Endodermal cell (in vitro differentiated cells): Measurements from ENCODE around the gene VCAN. TPM values are rescaled to one million over a fixed set of nuclear protein-coding genes. Genes with fewer than 3 reads are reported as not detected.

Experiments
- DNase-seq: peaks from one replicate; pipeline ENCODE4 v3.0.0-alpha.2; 2017
- H3K27ac ChIP-seq: 2 replicates; pipeline ENCODE4 v1.5.1; 2013; ENCODE audit warnings: mild to moderate bottlenecking, low read depth, low read length, moderate library complexity
- H3K27me3 ChIP-seq: 2 replicates; pipeline ENCODE4 v1.6.1; 2013; ENCODE audit warnings: mild to moderate bottlenecking, low read length, moderate library complexity; ENCODE audit not compliant: insufficient read depth, control insufficient read depth, poor library complexity, severe bottlenecking
- H3K36me3 ChIP-seq: 2 replicates; pipeline ENCODE4 v1.7.0; 2013; ENCODE audit warnings: mild to moderate bottlenecking, low read length, moderate library complexity; ENCODE audit not compliant: control insufficient read depth, insufficient read depth
- H3K4me1 ChIP-seq: one replicate; pipeline ENCODE4 v1.7.0; 2013; ENCODE audit warnings: low read length; ENCODE audit not compliant: control insufficient read depth, insufficient read depth
- H3K4me3 ChIP-seq: 2 replicates; pipeline ENCODE4 v1.5.1; 2013; ENCODE audit warnings: mild to moderate bottlenecking, low read length, moderate library complexity
- H3K9ac ChIP-seq: 2 replicates; pipeline ENCODE4 v1.6.1; 2013; ENCODE audit warnings: mild to moderate bottlenecking, low read length, moderate library complexity; ENCODE audit not compliant: poor library complexity, severe bottlenecking; ENCODE audit errors: extremely low read depth
- H3K9me3 ChIP-seq: 2 replicates; pipeline ENCODE4 v1.6.1; 2013; ENCODE audit warnings: mild to moderate bottlenecking, low read length, moderate library complexity; ENCODE audit not compliant: control insufficient read depth
- H3K27ac Mint-ChIP-seq: 2 replicates; pipeline ENCODE4 v1.8.0; 2020; ENCODE audit warnings: mixed read lengths
- H3K27me3 Mint-ChIP-seq: 2 replicates; pipeline ENCODE4 v1.8.0; 2021; ENCODE audit warnings: mild to moderate bottlenecking, mixed read lengths; ENCODE audit not compliant: insufficient read depth
- H3K36me3 Mint-ChIP-seq: 2 replicates; pipeline ENCODE4 v1.8.0; 2020; ENCODE audit warnings: low read depth, mixed read lengths
- H3K4me1 Mint-ChIP-seq: 2 replicates; pipeline ENCODE4 v1.8.0; 2020; ENCODE audit warnings: mixed read lengths
- H3K4me3 Mint-ChIP-seq: 2 replicates; pipeline ENCODE4 v1.8.0; 2020; ENCODE audit warnings: mild to moderate bottlenecking, moderate library complexity, mixed read lengths
- H3K9me3 Mint-ChIP-seq: 2 replicates; pipeline ENCODE4 v1.8.0; 2020; ENCODE audit warnings: mild to moderate bottlenecking, mixed read lengths
- WGBS, 2 experiments: methylation state at CpG; one replicate each; pipeline versions ENCODE4 v1.1.5 to v1.1.7; 2013; ENCODE audit warnings: missing lambda C conversion rate in 2 of 2, mixed read lengths in 1 of 2; ENCODE audit not compliant: insufficient coverage in 1 of 2, insufficient read length in 1 of 2; 5-methylcytosine and 5-hydroxymethylcytosine counted together
- total RNA-seq, 2 donors: library from RNA; stranded (reverse); fragmentation: NEBNext Ultra II Directional in 1 of 2; extraction: Animal tissue kit (Norgen Biotek cat#: 25700) in 1 of 2; gene quantifications; 2 replicates in 1 of 2; 3 replicates in 1 of 2; pipeline ENCODE4 v1.2.1, GENCODE V29; 2021
- TF ChIP-seq, protein P1 (sequence below): fragments of 200-600 bp; sonication (generic); conservative IDR thresholded peaks from 2 replicates; pipeline ENCODE4 v1.5.0; 2021; ENCODE audit warnings: antibody characterized with exemption, mild to moderate bottlenecking

VCAN gene
- total RNA-seq, 2 donors from 2014 or later: 363 to 397 TPM

- 71 to 82% methylated on average over 2 to 3 of the region's 3 CpGs for WGBS, 2 experiments
- Histone ChIP-seq H3K9me3 (no peaks in the 10 kb centered on the region), H3K27ac (no peak overlapping the region), H3K4me1 (peaks cover 5% of the 10 kb centered on the region), H3K36me3 (peaks cover 28% of the 10 kb centered on the region), H3K27me3 (no peaks in the 10 kb centered on the region), H3K4me3 (no peak overlapping the region), H3K9ac (no peak overlapping the region)
- Mint-ChIP-seq H3K27me3 (no peaks in the 10 kb centered on the region), H3K27ac (no peak overlapping the region), H3K9me3 (no peaks in the 10 kb centered on the region), H3K4me3 (no peak overlapping the region), H3K36me3 (peaks cover 56% of the 10 kb centered on the region), H3K4me1 (peaks cover 45% of the 10 kb centered on the region)
- DNase-seq: no peak
- TF ChIP-seq, protein P1, sequence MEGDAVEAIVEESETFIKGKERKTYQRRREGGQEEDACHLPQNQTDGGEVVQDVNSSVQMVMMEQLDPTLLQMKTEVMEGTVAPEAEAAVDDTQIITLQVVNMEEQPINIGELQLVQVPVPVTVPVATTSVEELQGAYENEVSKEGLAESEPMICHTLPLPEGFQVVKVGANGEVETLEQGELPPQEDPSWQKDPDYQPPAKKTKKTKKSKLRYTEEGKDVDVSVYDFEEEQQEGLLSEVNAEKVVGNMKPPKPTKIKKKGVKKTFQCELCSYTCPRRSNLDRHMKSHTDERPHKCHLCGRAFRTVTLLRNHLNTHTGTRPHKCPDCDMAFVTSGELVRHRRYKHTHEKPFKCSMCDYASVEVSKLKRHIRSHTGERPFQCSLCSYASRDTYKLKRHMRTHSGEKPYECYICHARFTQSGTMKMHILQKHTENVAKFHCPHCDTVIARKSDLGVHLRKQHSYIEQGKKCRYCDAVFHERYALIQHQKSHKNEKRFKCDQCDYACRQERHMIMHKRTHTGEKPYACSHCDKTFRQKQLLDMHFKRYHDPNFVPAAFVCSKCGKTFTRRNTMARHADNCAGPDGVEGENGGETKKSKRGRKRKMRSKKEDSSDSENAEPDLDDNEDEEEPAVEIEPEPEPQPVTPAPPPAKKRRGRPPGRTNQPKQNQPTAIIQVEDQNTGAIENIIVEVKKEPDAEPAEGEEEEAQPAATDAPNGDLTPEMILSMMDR: no peak
Observed at GRCh38 chr5:83556190-83556589, 84.6 kb downstream of the VCAN start.

DNA sequence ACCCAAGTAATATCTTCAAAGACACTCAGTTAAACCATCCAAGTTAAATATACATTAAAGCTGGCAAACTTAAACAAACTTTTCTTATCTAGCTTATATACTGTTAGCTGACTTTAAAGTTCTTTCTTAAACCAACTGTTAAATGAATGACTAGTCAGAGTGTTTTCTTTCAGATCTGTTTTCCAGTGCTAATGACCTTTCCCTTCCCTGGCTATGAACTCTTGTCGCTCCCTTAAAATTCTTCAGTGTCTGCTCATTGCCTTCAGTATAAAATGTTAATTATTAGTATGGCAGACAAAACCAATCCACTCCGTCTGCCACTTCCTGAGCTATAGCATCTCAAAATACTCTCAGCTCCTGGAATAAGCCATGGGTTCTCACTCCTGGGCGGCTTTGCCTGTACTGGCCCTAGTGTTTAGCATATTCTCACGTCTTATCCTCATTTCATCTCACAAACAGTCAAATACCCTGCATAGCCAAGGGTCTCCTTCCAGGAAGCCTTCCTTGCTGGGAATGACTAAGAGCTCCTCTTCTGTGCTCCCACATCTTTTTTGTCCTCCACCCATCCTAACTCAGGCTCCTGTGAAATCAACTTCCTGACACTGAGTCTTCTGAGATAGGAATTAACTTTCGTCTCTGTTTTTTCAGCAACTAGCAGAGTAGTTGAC, 87.7 kb downstream of the VCAN start:
- WGBS, 2 experiments: 82 to 83% methylated on average over 4 to 5 of the region's 5 CpGs
- peak overlapping the region; percentile 59 for H3K27ac Mint-ChIP-seq
- no peaks in the 10 kb centered on the region for H3K9me3 Mint-ChIP-seq
- peak overlapping the region; percentile 26 for H3K4me3 ChIP-seq
- peaks cover 66% of the 10 kb centered on the region for H3K4me1 Mint-ChIP-seq
- peak overlapping the region; percentile 3 for H3K4me3 Mint-ChIP-seq
- no peak overlapping the region for H3K9ac ChIP-seq
- TF ChIP-seq, protein P1: no peak
- peak; percentile 45 for DNase-seq
- peaks cover 20% of the 10 kb centered on the region for H3K4me1 ChIP-seq
- no peak overlapping the region for H3K27ac ChIP-seq
- no peaks in the 10 kb centered on the region for H3K27me3 Mint-ChIP-seq
- H3K36me3 ChIP-seq: peaks cover 17% of the 10 kb centered on the region
- H3K27me3 ChIP-seq: peaks cover 5% of the 10 kb centered on the region
- peaks cover 40% of the 10 kb centered on the region for H3K36me3 Mint-ChIP-seq
- H3K9me3 ChIP-seq: no peaks in the 10 kb centered on the region

DNA sequence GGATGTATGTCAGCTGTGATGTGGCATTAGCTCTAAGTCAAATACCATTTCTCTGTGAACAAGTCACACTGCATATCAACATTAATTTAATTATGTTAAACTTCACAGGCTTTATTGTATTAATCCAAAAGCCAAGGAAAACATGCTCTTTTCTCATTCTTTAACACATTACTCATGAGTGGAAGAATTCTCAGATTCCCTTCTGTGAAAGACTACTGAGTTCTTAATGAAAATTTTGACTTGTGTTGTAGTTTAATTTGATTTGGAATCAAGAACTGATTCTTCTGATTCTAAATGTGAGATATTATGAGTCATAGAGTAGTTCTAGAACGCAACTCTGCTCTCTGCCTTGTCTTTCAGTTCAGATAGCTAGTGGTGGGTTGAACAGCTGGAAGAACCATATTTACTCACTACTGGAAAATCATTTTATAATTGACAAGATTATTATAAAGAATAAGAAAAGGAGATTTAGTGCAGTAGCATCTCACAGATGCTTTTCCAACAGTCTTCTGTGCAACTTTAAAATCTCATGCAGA, 90.6 kb downstream of the VCAN start:
- DNase-seq: no peak
- Mint-ChIP-seq H3K9me3 (no peaks in the 10 kb centered on the region), H3K4me1 (peaks cover 59% of the 10 kb centered on the region), H3K27me3 (no peaks in the 10 kb centered on the region), H3K27ac (no peak overlapping the region), H3K36me3 (peaks cover 44% of the 10 kb centered on the region), H3K4me3 (no peak overlapping the region)
- Histone ChIP-seq H3K36me3 (peaks cover 18% of the 10 kb centered on the region), H3K27me3 (peaks cover 5% of the 10 kb centered on the region), H3K4me3 (no peak overlapping the region), H3K27ac (no peak overlapping the region), H3K9me3 (peaks cover 4% of the 10 kb centered on the region), H3K9ac (no peak overlapping the region), H3K4me1 (peaks cover 20% of the 10 kb centered on the region)
- TF ChIP-seq, protein P1: no peak
- 89% methylated on average over 1 of the region's 1 CpG; no CpG with 5 or more reads in 1 of the 2 experiments for WGBS, 2 experiments
